Kidney (tissue), 14 donors: ENCODE results near the gene PADI2. TPM values are rescaled to one million over a fixed set of nuclear protein-coding genes. Genes with fewer than 3 reads are reported as not detected.
A peak's percentile ranks its signal among the peaks of the same experiment; 100 is the strongest.

ENCODE experiments used
- DNase-seq, 5 donors: peaks; one replicate each; pipeline ENCODE4 v3.0.0-alpha.2; 2013 to 2020
- FAIRE-seq: peaks from 2 replicates; lab custom pipeline; 2012; peaks lifted over from hg19 to GRCh38; lab: Jason Lieb, UNC
- H3K27ac ChIP-seq, 2 donors: one replicate each; pipeline ENCODE4 v1.7.0; 2013; ENCODE audit warnings: low read depth in 2 of 2, low read length in 2 of 2, inconsistent platforms in 1 of 2
- H3K27me3 ChIP-seq: one replicate; pipeline ENCODE4 v1.7.1; 2013; ENCODE audit warnings: low read length, inconsistent platforms; ENCODE audit not compliant: control insufficient read depth, insufficient read depth
- H3K36me3 ChIP-seq, 3 donors: one replicate each; pipeline versions ENCODE4 v1.7.0 to v1.7.1; 2013; ENCODE audit warnings: low read length in 3 of 3, control low read depth in 1 of 3, inconsistent platforms in 1 of 3; ENCODE audit not compliant: insufficient read depth in 3 of 3, control insufficient read depth in 2 of 3
- H3K4me1 ChIP-seq, 3 donors: one replicate each; pipeline versions ENCODE4 v1.7.0 to v1.7.1; 2013; ENCODE audit warnings: low read length in 3 of 3, inconsistent platforms in 1 of 3, low read depth in 1 of 3; ENCODE audit not compliant: control insufficient read depth in 2 of 3, insufficient read depth in 2 of 3
- H3K4me3 ChIP-seq, 3 donors: one replicate each; pipeline versions ENCODE4 v1.7.0 to v1.8.1; 2013; ENCODE audit warnings: low read length in 3 of 3, control low read depth in 1 of 3, inconsistent platforms in 1 of 3
- H3K9ac ChIP-seq, 3 donors: one replicate each; pipeline versions ENCODE4 v1.7.0 to v1.7.1; 2013; ENCODE audit warnings: low read length in 3 of 3, control low read depth in 1 of 3, inconsistent platforms in 1 of 3
- H3K9me3 ChIP-seq, 3 donors: one replicate each; pipeline versions ENCODE4 v1.7.0 to v1.7.1; 2013; ENCODE audit warnings: low read length in 3 of 3, control low read depth in 1 of 3, inconsistent platforms in 1 of 3; ENCODE audit not compliant: control insufficient read depth in 2 of 3, insufficient read depth in 1 of 3
- CTCF ChIP-seq: IDR thresholded peaks from 3 replicates; pipeline ENCODE4 v1.5.1; 2012; ENCODE audit warnings: mild to moderate bottlenecking, moderate library complexity, borderline replicate concordance; ENCODE audit not compliant: insufficient read depth; ENCODE audit errors: extremely low read depth
- intact Hi-C: fragments of 100-400 bp; cut with DNase I; formaldehyde crosslinking; loops from one replicate; pipeline ENCODE4 v1.11.1; 2022
- polyA plus RNA-seq: library from polyadenylated mRNA; stranded (reverse); fragments of 350-450 nt; fragmentation: Illumina TruSeq; extraction: RNeasy Lipid Tissue Mini Kit (QIAGEN cat#74804); gene quantifications from one replicate; pipeline ENCODE4 v1.2.3, GENCODE V29; 2014; ENCODE audit warnings: low read depth, low replicate concordance; ENCODE audit not compliant: insufficient read depth
- total RNA-seq: library from RNA; stranded (reverse); fragmentation: NEBNext Ultra II Directional; extraction: Animal tissue kit (Norgen Biotek cat#: 25700); gene quantifications from one replicate; pipeline ENCODE4 v1.2.1, GENCODE V29; 2021
- donor health status: control.
- donor health status: control.
- donor health status: control.
- donor health status: control.
- donor health status: control.
- donor health status: DM: yes; HTN: yes; CAD: no.
- donor health status: Normal renal cell carcinoma (clear cell type).

PADI2 gene
- total and polyA plus RNA-seq, 2 donors from 2014 or later: 6.0 to 11.7 TPM

GRCh38 chr1:17059391-17060305, 59.6 kb downstream of the PADI2 start:
- DNase-seq (peak; percentile 74 to 82 (median 76)), FAIRE-seq (no peak)
- H3K9me3 ChIP-seq: no peaks in the 10 kb centered on the region
- intact Hi-C loops: no loop called here
- H3K27me3 ChIP-seq: no peaks in the 10 kb centered on the region
- H3K9ac ChIP-seq: no peak overlapping the region
- peaks cover 0 to 3% (median 0%) of the 10 kb centered on the region in 3 donors for H3K4me1 ChIP-seq
- no peaks in the 10 kb centered on the region for H3K36me3 ChIP-seq
- TF ChIP-seq CTCF: peak; percentile 67
- H3K27ac ChIP-seq: no peak overlapping the region
- no peak overlapping the region for H3K4me3 ChIP-seq

DNA sequence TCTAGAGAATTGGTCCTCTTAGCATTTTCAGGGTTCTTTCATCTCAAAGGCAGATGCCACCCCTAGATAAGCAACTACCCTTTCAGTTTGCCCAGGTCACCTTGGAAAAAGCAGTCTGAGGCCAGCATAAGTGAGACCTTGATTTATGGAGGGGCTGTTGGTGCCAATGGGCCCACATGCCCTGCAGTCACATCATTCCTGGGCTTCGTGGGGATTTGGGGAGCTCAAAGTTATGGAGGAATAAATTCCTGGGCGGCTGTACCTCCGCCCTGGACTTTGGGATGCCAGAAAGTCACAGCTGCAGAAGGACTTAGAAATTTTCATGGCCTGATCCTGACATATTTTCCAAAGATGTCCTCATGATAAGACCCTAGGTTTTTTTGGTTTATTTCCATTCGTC, 62.7 kb downstream of the PADI2 start:
- FAIRE-seq: no peak
- intact Hi-C loops: no loop called here
- no peak overlapping the region for H3K4me3 ChIP-seq
- H3K9me3 ChIP-seq: no peaks in the 10 kb centered on the region
- no peak overlapping the region for H3K9ac ChIP-seq
- no peak for TF ChIP-seq CTCF
- H3K4me1 ChIP-seq: peaks cover 0 to 17% (median 9%) of the 10 kb centered on the region in 3 donors
- no peaks in the 10 kb centered on the region for H3K27me3 ChIP-seq
- no peaks in the 10 kb centered on the region for H3K36me3 ChIP-seq
- no peak overlapping the region for H3K27ac ChIP-seq
- DNase-seq: no peak

- no peak overlapping the region for H3K9ac ChIP-seq
- H3K27ac ChIP-seq: no peak overlapping the region
- intact Hi-C loops: no loop called here
- H3K36me3 ChIP-seq: no peaks in the 10 kb centered on the region
- TF ChIP-seq CTCF: no peak
- no peak overlapping the region for H3K4me3 ChIP-seq
- H3K27me3 ChIP-seq: no peaks in the 10 kb centered on the region
- peaks cover 0 to 19% (median 9%) of the 10 kb centered on the region in 3 donors for H3K4me1 ChIP-seq
- H3K9me3 ChIP-seq: no peaks in the 10 kb centered on the region
- no peak for DNase-seq
- no peak for FAIRE-seq
These were observed 63.5 kb downstream of the PADI2 start for GRCh38 chr1:17055801-17056200.
